SIG-M5 treated with dmso at 0.1 percent for 504 hours (cell line): ENCODE results near the gene ADARB1.

ENCODE experiments used
- DNase-seq: peaks from one replicate; lab custom pipeline; 2025; ENCODE audit not compliant: unreplicated experiment; lab: John Stamatoyannopoulos, UW

The ADARB1 gene

GRCh38 chr21:45259206-45259840 lies 184.9 kb downstream of the ADARB1 start:
- DNase-seq: no peak

GRCh38 chr21:45260191-45260825 lies 185.9 kb downstream of the ADARB1 start:
- no peak for DNase-seq

DNA sequence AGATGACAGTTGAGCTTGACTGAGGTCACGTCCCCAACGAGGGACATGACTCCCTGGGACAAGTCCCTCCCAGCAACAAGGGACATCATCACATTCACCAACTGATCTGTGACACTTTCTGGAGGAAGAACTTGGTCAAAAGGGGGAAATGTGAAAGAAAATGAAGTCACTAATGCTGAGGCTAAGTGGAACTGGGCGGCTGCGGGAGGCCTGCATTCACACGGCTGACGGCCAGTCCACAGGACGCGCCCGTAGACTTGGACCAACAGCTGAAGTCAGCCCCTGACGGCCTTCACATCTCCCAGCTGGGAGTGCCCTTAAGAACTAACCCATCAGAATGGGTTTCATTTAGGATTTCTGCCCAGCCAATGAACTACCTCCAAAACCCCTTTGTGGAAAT lies 186.7 kb downstream of the ADARB1 start:
- no peak for DNase-seq

- DNase-seq: no peak
These were observed 187.7 kb downstream of the ADARB1 start for GRCh38 chr21:45262041-45262581.

- no peak for DNase-seq
These were observed 188.2 kb downstream of the ADARB1 start for GRCh38 chr21:45262616-45263015.

- DNase-seq: no peak
These were observed 189.2 kb downstream of the ADARB1 start for GRCh38 chr21:45263534-45263933.

DNA sequence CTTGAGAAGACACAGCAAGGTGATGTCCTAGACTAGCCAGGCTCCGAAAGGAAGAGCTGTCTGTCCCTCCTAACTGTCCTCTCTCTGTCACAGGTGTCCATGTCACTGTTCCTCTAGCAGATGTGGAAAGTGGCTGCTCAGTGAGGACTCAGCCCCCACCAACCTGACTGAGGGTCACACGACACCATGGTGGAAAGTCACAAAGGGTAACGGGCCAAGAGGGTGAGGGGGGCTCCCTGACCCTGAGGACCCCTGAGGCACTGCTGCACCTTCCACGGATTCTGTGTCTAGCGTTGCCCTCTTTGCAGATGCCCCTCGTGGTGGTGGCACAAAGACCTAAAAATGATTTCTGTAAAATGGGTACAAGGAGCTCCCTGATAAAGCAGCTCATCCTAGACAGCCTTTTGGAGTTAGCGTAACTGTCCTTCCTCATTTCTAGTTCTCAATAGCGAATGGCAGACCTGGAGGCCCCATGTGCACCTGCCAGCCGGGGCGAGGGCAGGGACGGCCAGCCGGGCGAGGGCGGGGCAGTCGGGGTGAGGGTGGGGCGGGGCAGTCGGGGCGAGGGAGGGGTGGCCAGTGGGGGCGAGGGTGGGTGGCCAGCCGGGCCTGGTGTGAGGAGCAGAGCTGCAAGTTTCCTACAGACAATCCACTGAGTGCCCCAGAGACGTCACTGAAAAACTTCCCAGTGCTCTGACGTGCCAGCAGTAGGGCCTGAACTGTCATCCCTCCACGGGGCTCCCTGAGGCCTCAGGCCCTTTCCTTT lies 189.9 kb downstream of the ADARB1 start:
- no peak for DNase-seq

- DNase-seq: no peak
These were observed 190.6 kb downstream of the ADARB1 start for GRCh38 chr21:45264912-45265515.

GRCh38 chr21:45265721-45266517 lies 191.5 kb downstream of the ADARB1 start:
- DNase-seq: no peak

DNA sequence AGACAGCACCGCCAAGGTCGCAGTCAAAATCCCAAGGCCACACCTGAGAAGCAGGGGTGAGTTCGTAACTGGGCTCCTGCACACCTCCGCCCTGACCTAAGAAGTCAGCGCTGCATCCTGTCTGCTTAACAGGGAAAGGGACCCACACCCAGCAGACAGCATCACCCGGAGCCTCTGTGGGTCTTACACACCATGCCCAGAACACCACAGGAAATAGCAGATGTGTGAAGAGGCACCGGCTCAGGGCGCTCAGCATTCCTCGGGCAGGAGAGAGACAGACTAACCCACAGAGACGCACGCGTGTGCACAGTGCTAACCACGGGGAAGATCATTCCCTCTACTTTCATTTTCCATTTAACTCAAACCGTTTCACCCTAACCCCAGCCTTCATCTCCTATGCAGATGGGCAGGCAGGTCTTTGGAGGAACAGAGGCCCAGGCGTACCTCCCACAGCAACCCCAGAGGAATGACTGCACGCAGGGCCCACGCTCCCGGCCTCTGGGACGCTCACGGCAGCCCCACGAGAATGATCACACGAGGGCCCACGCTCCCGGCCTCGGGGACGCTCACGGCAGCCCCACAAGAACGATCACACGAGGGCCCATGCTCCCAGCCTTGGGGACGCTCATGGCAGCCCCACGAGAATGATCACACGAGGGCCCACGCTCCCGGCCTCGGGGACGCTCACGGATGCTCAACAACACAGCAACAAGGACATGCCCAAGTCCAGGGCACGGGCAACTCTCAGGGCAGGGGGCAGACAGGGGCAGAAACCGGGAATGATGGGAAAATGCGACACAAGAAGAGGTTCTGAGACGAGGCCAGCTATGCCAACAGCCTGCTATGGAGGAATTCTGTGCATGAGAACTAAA lies 192.4 kb downstream of the ADARB1 start:
- no peak for DNase-seq

- DNase-seq: no peak
These were observed 193.0 kb downstream of the ADARB1 start for GRCh38 chr21:45267390-45267760.

DNA sequence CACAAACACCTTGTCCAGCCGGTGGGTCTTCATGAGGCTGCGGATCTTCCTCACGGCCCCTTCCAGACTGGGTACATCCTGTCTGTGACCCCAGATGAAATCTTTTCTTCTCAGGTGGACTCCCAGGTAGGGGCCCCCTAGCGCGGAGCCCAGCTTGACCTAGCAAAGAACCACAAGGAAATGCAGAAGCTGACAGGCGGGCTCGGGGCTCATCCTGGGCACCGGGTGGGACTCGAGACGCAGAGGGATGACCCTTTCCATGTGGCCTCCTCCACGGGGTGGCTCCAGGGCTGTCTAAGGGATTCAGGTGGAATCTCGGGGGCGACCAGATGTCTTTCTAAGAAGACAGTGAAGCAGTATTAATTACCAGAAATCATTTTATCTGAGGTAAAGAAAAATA lies 195.5 kb downstream of the ADARB1 start:
- no peak for DNase-seq

- DNase-seq: no peak
These were observed 196.0 kb downstream of the ADARB1 start for GRCh38 chr21:45270306-45270821.
